ENCODE data around the gene HJURP. TPM values are rescaled to one million over a fixed set of nuclear protein-coding genes. Genes with fewer than 3 reads are reported as not detected.

Gene HJURP
- total RNA-seq, 1 donor from 2014 or later, result 1.2 TPM

DNA sequence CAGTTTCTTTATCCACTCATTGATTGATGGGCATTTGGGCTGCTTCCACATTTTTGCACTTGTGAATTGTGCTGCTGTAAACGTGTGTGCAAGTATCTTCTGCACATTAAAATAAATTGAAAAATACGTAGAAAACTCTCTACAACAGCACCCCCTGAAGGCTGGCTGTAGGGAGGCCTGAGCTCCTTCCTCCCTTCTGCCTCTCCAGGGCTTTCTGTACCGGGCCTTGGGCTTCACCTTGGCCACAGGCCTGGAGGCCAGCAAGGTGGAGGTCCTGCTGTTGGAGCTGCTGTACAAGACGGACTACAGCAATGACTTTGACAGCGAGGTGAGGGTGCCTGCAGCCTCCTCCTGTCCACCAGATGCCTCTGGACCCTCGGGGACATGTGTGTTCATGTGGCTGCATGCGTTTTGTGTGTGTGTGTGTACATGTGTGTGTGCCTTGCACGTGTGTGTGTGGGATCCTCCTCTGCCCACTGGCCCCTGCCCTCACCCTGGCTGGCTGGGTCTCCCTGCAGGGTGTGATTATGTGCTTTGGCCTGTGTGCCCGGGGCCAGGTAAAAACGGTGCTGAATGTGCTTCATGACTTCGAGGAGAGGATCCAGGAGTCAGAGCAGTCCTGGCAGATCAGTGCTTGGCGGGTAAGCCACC, 47.0 kb downstream of the HJURP start:
- Histone ChIP-seq H3K9me3 (no peaks in the 10 kb centered on the region), H3K4me1 (no peaks in the 10 kb centered on the region), H3K4me3 (no peak overlapping the region), H3K27ac (no peak overlapping the region), H3K36me3 (no peaks in the 10 kb centered on the region), H3K27me3 (no peaks in the 10 kb centered on the region)
- DNase-seq, result peak; percentile 31
- no peak for ATAC-seq
- intact Hi-C loops (cut with DNase I), result no loop called here
- TF ChIP-seq, protein P1, sequence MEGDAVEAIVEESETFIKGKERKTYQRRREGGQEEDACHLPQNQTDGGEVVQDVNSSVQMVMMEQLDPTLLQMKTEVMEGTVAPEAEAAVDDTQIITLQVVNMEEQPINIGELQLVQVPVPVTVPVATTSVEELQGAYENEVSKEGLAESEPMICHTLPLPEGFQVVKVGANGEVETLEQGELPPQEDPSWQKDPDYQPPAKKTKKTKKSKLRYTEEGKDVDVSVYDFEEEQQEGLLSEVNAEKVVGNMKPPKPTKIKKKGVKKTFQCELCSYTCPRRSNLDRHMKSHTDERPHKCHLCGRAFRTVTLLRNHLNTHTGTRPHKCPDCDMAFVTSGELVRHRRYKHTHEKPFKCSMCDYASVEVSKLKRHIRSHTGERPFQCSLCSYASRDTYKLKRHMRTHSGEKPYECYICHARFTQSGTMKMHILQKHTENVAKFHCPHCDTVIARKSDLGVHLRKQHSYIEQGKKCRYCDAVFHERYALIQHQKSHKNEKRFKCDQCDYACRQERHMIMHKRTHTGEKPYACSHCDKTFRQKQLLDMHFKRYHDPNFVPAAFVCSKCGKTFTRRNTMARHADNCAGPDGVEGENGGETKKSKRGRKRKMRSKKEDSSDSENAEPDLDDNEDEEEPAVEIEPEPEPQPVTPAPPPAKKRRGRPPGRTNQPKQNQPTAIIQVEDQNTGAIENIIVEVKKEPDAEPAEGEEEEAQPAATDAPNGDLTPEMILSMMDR (IDR thresholded peaks at IDR 0.05), result no peak

GRCh38 chr2:233803994-233804393, 50.3 kb downstream of the HJURP start:
- Histone ChIP-seq H3K36me3 (no peaks in the 10 kb centered on the region), H3K27ac (no peak overlapping the region), H3K4me1 (no peaks in the 10 kb centered on the region), H3K4me3 (no peak overlapping the region), H3K9me3 (no peaks in the 10 kb centered on the region), H3K27me3 (no peaks in the 10 kb centered on the region)
- no peak for ATAC-seq
- intact Hi-C loops (cut with DNase I), result no loop called here
- no peak for DNase-seq
- TF ChIP-seq, protein P1 (IDR thresholded peaks at IDR 0.05), result no peak

DNA sequence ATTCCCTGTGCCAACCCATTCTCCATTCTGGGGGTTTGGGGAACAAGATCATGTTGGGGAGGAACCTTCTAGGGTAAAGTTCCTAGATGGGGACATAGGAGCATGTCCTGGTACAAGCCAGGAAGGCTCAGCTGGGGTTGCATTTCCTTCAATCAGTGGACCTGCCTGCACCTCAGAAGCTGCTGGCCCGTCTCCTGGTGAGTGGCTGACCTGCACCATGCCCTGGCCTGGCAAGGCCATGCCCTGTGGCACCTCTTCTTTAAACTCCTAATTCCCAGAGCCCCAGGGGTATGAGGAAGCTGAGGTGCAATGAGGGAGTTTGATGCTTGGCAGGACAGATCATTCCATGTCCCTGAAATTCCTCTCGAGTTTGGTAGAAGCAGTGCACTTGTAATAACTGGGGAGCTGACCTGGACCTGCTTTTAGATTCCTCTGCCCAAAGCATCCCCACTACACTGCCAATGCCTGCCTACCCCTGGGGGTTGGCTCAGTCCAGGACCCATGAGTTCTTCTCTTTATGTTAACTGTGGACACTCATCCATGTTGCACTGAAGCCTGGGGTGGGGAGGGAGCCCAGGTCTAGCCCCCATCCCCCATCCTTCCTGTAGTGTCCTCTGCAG, 50.9 kb downstream of the HJURP start:
- TF ChIP-seq, protein P1 (IDR thresholded peaks at IDR 0.05), result no peak
- DNase-seq (no peak), ATAC-seq (no peak)
- H3K36me3 ChIP-seq, result no peaks in the 10 kb centered on the region
- no peaks in the 10 kb centered on the region for H3K27me3 ChIP-seq
- H3K4me1 ChIP-seq, result no peaks in the 10 kb centered on the region
- no peaks in the 10 kb centered on the region for H3K9me3 ChIP-seq
- no peak overlapping the region for H3K4me3 ChIP-seq
- H3K27ac ChIP-seq, result no peak overlapping the region
- intact Hi-C loops (cut with DNase I), result no loop called here

- no peaks in the 10 kb centered on the region for H3K9me3 ChIP-seq
- H3K36me3 ChIP-seq, result no peaks in the 10 kb centered on the region
- no peak overlapping the region for H3K4me3 ChIP-seq
- ATAC-seq (no peak), DNase-seq (no peak)
- intact Hi-C loops (cut with DNase I), result no loop called here
- H3K27ac ChIP-seq, result no peak overlapping the region
- TF ChIP-seq, protein P1 (IDR thresholded peaks at IDR 0.05), result no peak
- no peaks in the 10 kb centered on the region for H3K27me3 ChIP-seq
- no peaks in the 10 kb centered on the region for H3K4me1 ChIP-seq
These were observed 52.1 kb downstream of the HJURP start for GRCh38 chr2:233802132-233802815.

DNA sequence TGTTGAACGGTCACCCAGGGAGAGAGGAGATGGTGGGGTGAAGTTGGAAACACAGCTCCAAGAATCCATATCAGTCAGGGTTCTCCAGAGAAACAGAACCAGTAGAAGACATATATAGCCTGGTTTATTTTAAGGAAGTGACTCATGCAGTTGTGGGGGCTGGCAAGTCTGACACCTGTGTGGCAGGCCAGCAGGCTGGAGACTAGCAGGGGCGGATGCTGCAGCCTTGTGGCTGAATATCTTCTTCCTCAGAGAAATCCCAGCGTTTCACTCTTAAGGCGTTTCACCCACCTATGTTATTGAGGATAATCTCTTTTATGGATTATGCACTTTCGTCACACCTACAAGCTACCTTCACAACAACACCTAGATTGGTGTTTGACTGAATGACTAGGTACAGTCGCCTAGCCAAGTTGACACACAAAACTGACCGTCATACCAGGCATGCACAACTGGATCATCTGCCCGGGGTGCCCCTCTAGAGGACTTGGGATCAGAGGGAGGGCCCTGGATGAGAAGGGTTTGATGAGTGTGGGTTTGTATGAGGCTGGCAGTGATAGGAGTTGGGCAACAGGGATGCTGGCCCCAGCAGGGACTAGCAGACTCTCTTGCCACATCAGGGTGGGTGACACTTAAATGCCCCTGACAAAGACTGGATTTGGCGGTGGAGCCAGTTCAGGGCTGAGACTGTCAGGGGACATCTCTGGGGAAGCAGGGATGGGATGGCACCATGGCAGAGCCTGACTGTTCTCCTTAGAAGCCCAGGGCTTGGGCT, 52.8 kb downstream of the HJURP start:
- no peaks in the 10 kb centered on the region for H3K4me1 ChIP-seq
- H3K4me3 ChIP-seq, result no peak overlapping the region
- H3K9me3 ChIP-seq, result no peaks in the 10 kb centered on the region
- no peak overlapping the region for H3K27ac ChIP-seq
- TF ChIP-seq, protein P1 (IDR thresholded peaks at IDR 0.05), result no peak
- DNase-seq (no peak), ATAC-seq (no peak)
- intact Hi-C loops (cut with DNase I), result no loop called here
- no peaks in the 10 kb centered on the region for H3K27me3 ChIP-seq
- H3K36me3 ChIP-seq, result no peaks in the 10 kb centered on the region
